ENCODE measurements around the gene PRKD2.

DNA sequence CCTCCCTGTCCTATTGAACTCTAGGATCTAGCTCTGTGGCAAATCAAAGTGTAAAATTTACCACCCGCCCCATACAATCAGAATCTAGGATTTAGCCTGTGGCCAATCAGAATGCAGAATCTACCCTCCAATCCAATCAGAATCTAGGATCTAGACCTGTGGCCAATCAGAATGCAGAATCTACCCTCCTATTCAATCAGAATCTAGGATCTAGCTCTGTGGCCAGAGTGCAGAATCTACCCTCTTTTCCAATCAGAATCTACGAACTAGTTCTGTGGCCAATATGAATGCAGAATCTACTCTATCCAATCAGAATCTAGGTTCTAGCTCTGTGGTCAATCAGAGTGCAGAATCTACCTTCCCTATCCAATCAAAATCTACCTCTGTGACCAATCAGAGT lies 25.8 kb downstream of the PRKD2 start:
- TF ChIP-seq CTCF (IDR thresholded peaks at IDR 0.05) = no peak
- no peak for TF ChIP-seq POLR2A (IDR thresholded peaks at IDR 0.05)

All from esophagus squamous epithelium (tissue), 4 donors.